Endothelial cell (in vitro differentiated cells): ENCODE measurements around the gene FMOD. TPM values are rescaled to one million over a fixed set of nuclear protein-coding genes. Genes with fewer than 3 reads are reported as not detected.

Source experiments
- DNase-seq: peaks from one replicate; pipeline ENCODE4 v3.0.0; 2021; ENCODE audit warnings: low spot score
- H3K27ac Mint-ChIP-seq: one replicate; pipeline ENCODE4 v1.8.0; 2021; ENCODE audit warnings: mixed read lengths, inconsistent platforms; ENCODE audit not compliant: unreplicated experiment
- H3K27me3 Mint-ChIP-seq: one replicate; pipeline ENCODE4 v1.8.0; 2021; ENCODE audit warnings: mild to moderate bottlenecking, moderate library complexity, mixed read lengths, inconsistent platforms; ENCODE audit not compliant: unreplicated experiment
- H3K36me3 Mint-ChIP-seq: one replicate; pipeline ENCODE4 v1.8.0; 2021; ENCODE audit warnings: mild to moderate bottlenecking, low read depth, mixed read lengths, inconsistent platforms; ENCODE audit not compliant: unreplicated experiment
- H3K4me1 Mint-ChIP-seq: one replicate; pipeline ENCODE4 v1.8.0; 2021; ENCODE audit warnings: mild to moderate bottlenecking, mixed read lengths, inconsistent platforms; ENCODE audit not compliant: unreplicated experiment
- H3K4me3 Mint-ChIP-seq: one replicate; pipeline ENCODE4 v1.8.0; 2021; ENCODE audit warnings: mild to moderate bottlenecking, mixed read lengths, inconsistent platforms; ENCODE audit not compliant: unreplicated experiment
- H3K9me3 Mint-ChIP-seq: one replicate; pipeline ENCODE4 v1.8.0; 2021; ENCODE audit warnings: mixed read lengths, inconsistent platforms; ENCODE audit not compliant: unreplicated experiment
- total RNA-seq: library from RNA; stranded (reverse); fragmentation: NEBNext Ultra II Directional; extraction: Animal tissue kit (Norgen Biotek cat#: 25700); gene quantifications from one replicate; pipeline ENCODE4 v1.2.1, GENCODE V29; 2021; ENCODE audit not compliant: unreplicated experiment
- TF ChIP-seq, protein P1 (sequence below): fragments of 200-600 bp; sonication (generic); IDR thresholded peaks from one replicate; pipeline ENCODE4 v1.5.0; 2021; ENCODE audit warnings: antibody characterized with exemption; ENCODE audit not compliant: unreplicated experiment

The FMOD gene
- total RNA-seq, 1 donor from 2014 or later = not detected

DNA sequence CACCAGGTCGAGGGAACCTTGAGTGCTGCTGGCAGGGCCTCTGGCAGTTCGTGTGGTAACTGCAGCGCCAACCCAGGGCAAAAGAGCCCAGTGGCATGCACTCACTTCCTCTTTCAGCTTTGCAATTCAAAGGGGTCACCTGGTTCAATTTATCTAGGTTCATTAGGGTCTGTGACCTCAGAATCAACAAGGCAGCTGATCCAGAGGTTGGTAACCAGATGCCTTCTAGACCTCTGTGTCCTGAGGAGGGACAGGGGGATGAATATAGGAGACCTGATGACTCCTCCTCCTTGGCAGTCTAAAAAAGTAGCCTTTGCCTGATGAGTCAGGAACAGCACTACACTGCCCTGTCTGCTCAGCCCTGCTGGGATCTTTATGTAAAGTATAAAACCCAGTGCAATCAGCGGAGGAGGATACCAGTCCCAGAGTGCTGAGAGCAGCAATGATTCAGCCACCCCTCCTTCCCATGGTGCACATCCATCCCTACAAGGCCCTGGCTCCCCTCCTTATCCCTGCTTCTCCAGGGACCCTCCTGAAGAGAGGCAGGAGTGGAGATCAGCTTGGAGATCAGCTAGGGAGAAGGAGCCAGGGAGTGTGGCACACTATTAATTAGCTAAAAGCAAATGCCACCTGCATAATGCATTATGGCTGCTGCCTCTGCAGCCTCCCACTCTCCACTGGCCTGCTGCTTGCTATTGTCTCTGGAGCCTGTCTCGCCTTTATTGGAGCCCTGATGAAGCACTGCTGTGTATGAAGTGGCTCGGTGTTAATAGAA lies 11.2 kb upstream of the FMOD start:
- no peak for DNase-seq
- Mint-ChIP-seq H3K36me3 (no peaks in the 10 kb centered on the region), H3K9me3 (no peaks in the 10 kb centered on the region), H3K27ac (no peak overlapping the region), H3K4me1 (peaks cover 4% of the 10 kb centered on the region), H3K27me3 (peaks cover 9% of the 10 kb centered on the region), H3K4me3 (no peak overlapping the region)
- TF ChIP-seq, protein P1, sequence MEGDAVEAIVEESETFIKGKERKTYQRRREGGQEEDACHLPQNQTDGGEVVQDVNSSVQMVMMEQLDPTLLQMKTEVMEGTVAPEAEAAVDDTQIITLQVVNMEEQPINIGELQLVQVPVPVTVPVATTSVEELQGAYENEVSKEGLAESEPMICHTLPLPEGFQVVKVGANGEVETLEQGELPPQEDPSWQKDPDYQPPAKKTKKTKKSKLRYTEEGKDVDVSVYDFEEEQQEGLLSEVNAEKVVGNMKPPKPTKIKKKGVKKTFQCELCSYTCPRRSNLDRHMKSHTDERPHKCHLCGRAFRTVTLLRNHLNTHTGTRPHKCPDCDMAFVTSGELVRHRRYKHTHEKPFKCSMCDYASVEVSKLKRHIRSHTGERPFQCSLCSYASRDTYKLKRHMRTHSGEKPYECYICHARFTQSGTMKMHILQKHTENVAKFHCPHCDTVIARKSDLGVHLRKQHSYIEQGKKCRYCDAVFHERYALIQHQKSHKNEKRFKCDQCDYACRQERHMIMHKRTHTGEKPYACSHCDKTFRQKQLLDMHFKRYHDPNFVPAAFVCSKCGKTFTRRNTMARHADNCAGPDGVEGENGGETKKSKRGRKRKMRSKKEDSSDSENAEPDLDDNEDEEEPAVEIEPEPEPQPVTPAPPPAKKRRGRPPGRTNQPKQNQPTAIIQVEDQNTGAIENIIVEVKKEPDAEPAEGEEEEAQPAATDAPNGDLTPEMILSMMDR = no peak

DNA sequence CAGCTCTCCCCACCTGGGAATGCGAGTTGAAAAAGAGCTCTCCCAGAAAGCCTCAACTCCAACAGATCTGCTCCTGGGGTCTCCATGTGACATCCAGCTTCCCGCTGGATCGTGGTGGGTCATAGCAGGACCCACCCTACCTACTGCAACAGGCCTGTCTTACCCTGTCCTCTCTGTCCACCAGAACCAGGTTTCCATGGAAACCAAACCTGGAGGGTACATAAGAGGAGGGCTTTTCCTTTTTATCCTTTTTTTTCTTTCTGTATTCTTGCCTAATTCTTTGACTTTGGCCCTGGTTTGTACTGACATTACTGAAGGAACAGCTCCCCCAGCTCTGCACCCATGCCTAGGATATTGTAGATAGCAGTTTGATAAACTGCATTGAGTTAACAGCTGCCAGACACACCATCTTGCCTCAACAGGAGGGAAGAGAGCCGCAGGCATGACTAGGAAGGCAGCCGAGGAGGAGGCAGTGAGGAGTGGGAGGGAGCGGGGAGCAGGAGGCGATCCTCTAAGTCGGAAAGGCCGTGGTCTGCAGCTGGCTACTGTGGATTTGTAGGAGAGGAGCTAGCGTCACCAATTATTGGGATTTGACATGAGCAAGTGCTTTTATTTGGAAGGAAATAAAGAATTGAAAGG lies 9.7 kb upstream of the FMOD start:
- Mint-ChIP-seq H3K36me3 (no peaks in the 10 kb centered on the region), H3K4me1 (peaks cover 4% of the 10 kb centered on the region), H3K27me3 (peaks cover 9% of the 10 kb centered on the region), H3K9me3 (no peaks in the 10 kb centered on the region), H3K27ac (no peak overlapping the region), H3K4me3 (no peak overlapping the region)
- DNase-seq = no peak
- TF ChIP-seq, protein P1 = no peak

DNA sequence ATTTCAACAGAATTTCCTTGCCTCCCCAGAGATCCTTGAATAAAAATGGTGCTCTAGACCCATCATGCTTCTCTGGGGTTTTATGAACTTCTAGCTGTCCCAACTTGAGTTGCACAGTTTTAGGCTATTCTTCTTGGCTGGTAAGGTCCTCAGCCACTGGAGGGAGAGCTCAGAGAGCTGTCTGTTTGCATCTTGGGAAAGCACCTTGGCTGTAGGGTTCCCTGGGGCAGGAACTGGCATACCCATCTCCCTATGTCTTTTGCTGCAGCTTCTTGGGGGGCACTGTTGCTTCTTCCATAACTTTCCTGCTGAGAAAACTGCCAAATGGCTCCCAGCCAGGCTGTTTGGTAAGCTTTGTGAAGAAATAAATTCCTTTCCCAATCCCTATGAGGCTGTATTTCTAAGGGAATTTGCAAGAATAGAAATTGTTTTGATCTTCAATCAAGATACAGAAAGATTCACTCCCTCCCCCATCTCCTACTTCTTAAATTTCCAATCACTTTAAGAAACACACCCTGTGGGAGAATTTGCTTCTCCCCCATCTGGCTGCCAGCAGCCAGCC lies 8.2 kb upstream of the FMOD start:
- no peak overlapping the region for H3K27ac Mint-ChIP-seq
- TF ChIP-seq, protein P1 = no peak
- no peak overlapping the region for H3K4me3 Mint-ChIP-seq
- peaks cover 4% of the 10 kb centered on the region for H3K4me1 Mint-ChIP-seq
- no peak for DNase-seq
- H3K27me3 Mint-ChIP-seq = peaks cover 3% of the 10 kb centered on the region
- no peaks in the 10 kb centered on the region for H3K9me3 Mint-ChIP-seq
- no peaks in the 10 kb centered on the region for H3K36me3 Mint-ChIP-seq

DNA sequence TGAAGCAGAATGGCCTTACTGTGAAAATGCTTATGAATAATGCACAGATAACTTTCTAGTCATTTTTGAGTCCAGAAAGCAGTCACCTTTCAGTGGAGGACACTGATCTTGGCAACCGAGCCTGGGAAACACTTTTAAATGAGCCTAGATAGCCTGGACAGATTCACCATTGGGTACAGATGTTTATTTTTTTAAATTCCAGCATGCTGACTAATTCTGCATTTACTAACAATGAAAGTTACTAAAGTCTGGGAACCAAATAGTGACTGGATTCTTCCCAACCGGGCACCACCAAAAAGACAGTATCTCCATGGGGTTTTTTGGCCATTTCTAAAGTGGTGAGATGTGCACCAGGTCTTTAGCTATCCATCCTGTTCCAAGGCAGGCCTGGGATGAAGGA lies 3.3 kb upstream of the FMOD start:
- no peak overlapping the region for H3K27ac Mint-ChIP-seq

More for the DNA sequence above, 3.3 kb upstream of the FMOD start:
- Mint-ChIP-seq H3K27me3 (peaks cover 7% of the 10 kb centered on the region), H3K4me1 (no peaks in the 10 kb centered on the region), H3K4me3 (no peak overlapping the region), H3K36me3 (no peaks in the 10 kb centered on the region), H3K9me3 (no peaks in the 10 kb centered on the region)
- TF ChIP-seq, protein P1 = no peak
- no peak for DNase-seq
